Measurements from ENCODE around the gene PAPSS1.

The PAPSS1 gene

DNA sequence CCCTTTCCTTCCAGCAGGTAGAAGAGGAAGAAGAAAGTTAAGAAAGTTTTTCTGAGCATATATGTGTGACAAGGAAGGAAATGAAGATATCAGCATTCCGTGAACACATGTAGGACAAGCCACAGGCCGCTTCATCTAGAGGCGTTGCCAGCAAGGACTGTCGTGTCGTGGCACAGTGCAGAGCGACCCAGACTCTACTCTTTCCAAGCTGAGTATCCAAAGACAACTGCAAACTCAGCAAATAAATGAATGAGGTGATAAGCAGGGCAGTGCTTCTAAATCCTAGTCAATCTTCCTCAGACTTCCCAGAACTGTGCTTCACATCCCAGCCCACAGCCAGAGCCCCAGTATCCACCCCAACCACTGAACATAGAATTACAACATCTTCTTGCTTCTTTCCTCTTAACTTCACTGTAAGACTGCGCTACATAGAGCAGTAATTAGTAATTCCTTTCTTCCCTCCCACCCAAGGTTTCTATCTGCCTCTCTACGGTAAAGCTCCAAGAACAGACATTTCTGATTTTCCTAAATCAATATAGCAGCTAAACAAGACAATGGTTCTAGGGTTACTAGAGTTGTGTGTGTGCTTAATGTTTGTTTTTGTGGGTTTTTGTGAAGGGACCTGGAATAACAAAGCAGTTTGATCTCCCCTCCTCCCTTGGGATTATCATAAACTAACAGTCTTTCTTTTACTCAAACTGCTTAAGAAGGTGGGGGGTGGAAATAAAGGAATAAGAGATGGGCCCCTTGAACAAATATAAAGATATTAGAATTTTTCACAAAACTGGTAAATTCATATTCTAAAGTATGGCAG, 71.6 kb downstream of the PAPSS1 start:
- H3K27ac ChIP-seq (replicated peaks; ENCODE audit: low read length), result no peak overlapping the region
- no peak overlapping the region for H3K4me3 ChIP-seq (ENCODE audit: low read length in 2 of 2)
- H2AK5ac ChIP-seq (ENCODE audit: low read depth, low read length), result no peak overlapping the region
- peaks cover 15 to 35% of the 10 kb centered on the region in 2 donors for H3K36me3 ChIP-seq (replicated peaks in 1 of 2; ENCODE audit: control insufficient read depth in 2 of 2, insufficient read depth in 2 of 2, low read length in 2 of 2)
- H3K14ac ChIP-seq (ENCODE audit: low read length), result no peak overlapping the region
- no peak overlapping the region for H2BK120ac ChIP-seq (ENCODE audit: low read depth, low read length)
- WGBS, 2 donors (ENCODE audit: extremely low coverage in 2 of 2, insufficient read length in 2 of 2, insufficient replicate concordance in 1 of 2), result no CpG with 5 or more reads among the region's 8 CpGs
- H4K8ac ChIP-seq (ENCODE audit: low read depth, low read length), result no peak overlapping the region
- no peak overlapping the region for H2BK5ac ChIP-seq (ENCODE audit: low read length)
- H3K18ac ChIP-seq (ENCODE audit: low read length), result no peak overlapping the region
- H3K27me3 ChIP-seq (ENCODE audit: control insufficient read depth in 3 of 3, insufficient read depth in 3 of 3, low read depth in 1 of 3, low read length in 3 of 3), result no peaks in the 10 kb centered on the region
- H2BK15ac ChIP-seq (ENCODE audit: low read length), result no peak overlapping the region
- H3K79me1 ChIP-seq (ENCODE audit: low read depth, low read length), result no peaks in the 10 kb centered on the region
- no peak overlapping the region for H2BK12ac ChIP-seq (ENCODE audit: low read length)
- H3K4ac ChIP-seq (ENCODE audit: low read length), result no peak overlapping the region
- no peak for DNase-seq (ENCODE audit: low spot score)
- peaks cover 0 to 2% of the 10 kb centered on the region in 2 donors for H3K9me3 ChIP-seq (replicated peaks in 1 of 2; ENCODE audit: control insufficient read depth in 2 of 2, insufficient read depth in 1 of 2, low read depth in 1 of 2, low read length in 2 of 2)
- peaks cover 0 to 7% of the 10 kb centered on the region in 2 donors for H3K4me1 ChIP-seq (ENCODE audit: control insufficient read depth in 2 of 2, insufficient read depth in 1 of 2, low read depth in 1 of 2, low read length in 2 of 2)
- no peak overlapping the region for H3K9ac ChIP-seq (ENCODE audit: low read depth, low read length, poor library complexity)
- H3K4me2 ChIP-seq (ENCODE audit: insufficient read depth, low read length, poor library complexity, severe bottlenecking), result no peak overlapping the region
- no peak overlapping the region for H4K91ac ChIP-seq (ENCODE audit: low read depth, low read length, poor library complexity)
- H2AFZ ChIP-seq (ENCODE audit: low read length), result no peak overlapping the region
- H3K23ac ChIP-seq (ENCODE audit: low read depth, low read length, poor library complexity), result no peak overlapping the region

DNA sequence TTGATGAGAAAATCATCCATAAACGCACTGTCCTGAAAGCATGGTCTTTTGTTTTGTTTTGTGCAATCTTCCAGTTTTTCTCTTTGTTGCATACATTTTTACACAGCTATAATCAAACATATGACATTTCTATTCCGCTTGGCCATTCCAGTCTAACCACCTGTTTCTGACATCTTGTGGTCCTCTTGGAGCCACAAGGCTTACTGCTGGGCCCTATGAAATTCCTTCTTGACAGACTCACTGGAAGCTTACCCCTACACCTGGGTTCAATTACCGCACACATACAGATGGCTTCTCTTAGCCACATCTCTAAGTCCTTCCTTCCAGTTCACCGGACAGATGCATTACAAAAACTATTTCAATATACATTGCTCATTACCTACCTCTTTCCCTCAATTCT, 72.4 kb downstream of the PAPSS1 start:
- Histone ChIP-seq H3K79me1 (ENCODE audit: low read depth, low read length) (no peaks in the 10 kb centered on the region), H4K8ac (ENCODE audit: low read depth, low read length) (no peak overlapping the region), H3K23ac (ENCODE audit: low read depth, low read length, poor library complexity) (no peak overlapping the region), H3K4me1 (ENCODE audit: control insufficient read depth in 2 of 2, insufficient read depth in 1 of 2, low read depth in 1 of 2, low read length in 2 of 2) (peaks cover 0 to 7% of the 10 kb centered on the region in 2 donors), H3K4me3 (ENCODE audit: low read length in 2 of 2) (no peak overlapping the region), H3K14ac (ENCODE audit: low read length) (no peak overlapping the region), H4K91ac (ENCODE audit: low read depth, low read length, poor library complexity) (no peak overlapping the region), H3K36me3 (replicated peaks in 1 of 2; ENCODE audit: control insufficient read depth in 2 of 2, insufficient read depth in 2 of 2, low read length in 2 of 2) (peaks cover 18 to 35% of the 10 kb centered on the region in 2 donors), H2BK15ac (ENCODE audit: low read length) (no peak overlapping the region), H3K27ac (replicated peaks; ENCODE audit: low read length) (no peak overlapping the region), H3K9me3 (replicated peaks in 1 of 2; ENCODE audit: control insufficient read depth in 2 of 2, insufficient read depth in 1 of 2, low read depth in 1 of 2, low read length in 2 of 2) (peaks cover 0 to 2% of the 10 kb centered on the region in 2 donors), H2BK120ac (ENCODE audit: low read depth, low read length) (no peak overlapping the region), H2BK5ac (ENCODE audit: low read length) (no peak overlapping the region), H3K18ac (ENCODE audit: low read length) (no peak overlapping the region), H3K4me2 (ENCODE audit: insufficient read depth, low read length, poor library complexity, severe bottlenecking) (no peak overlapping the region), H3K27me3 (ENCODE audit: control insufficient read depth in 3 of 3, insufficient read depth in 3 of 3, low read depth in 1 of 3, low read length in 3 of 3) (no peaks in the 10 kb centered on the region), H3K9ac (ENCODE audit: low read depth, low read length, poor library complexity) (no peak overlapping the region), H2AK5ac (ENCODE audit: low read depth, low read length) (no peak overlapping the region), H2BK12ac (ENCODE audit: low read length) (no peak overlapping the region), H3K4ac (ENCODE audit: low read length) (no peak overlapping the region), H2AFZ (ENCODE audit: low read length) (no peak overlapping the region)
- no peak for DNase-seq (ENCODE audit: low spot score)
- WGBS, 2 donors (ENCODE audit: extremely low coverage in 2 of 2, insufficient read length in 2 of 2, insufficient replicate concordance in 1 of 2), result no CpG with 5 or more reads among the region's 4 CpGs

DNA sequence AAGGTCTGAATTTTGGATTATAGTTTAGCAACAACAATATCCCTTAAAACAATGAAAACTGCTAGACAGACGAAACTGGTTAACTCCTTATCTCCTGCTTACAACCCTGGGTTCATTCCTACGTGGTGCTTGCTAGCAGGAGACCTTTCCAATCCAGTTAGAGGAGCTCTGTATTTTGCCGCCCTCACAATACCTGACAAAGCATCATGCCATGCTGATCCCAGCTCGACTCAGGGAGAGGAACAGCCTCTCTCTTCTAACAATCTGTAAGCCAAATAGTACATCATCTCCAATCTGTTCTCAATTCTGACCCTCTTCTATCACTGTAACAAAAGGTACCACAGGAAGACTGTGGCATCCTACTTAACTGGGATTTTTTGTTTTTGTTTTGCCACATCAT, 74.4 kb downstream of the PAPSS1 start:
- Histone ChIP-seq H3K4me1 (ENCODE audit: control insufficient read depth in 2 of 2, insufficient read depth in 1 of 2, low read depth in 1 of 2, low read length in 2 of 2) (peaks cover 0 to 7% of the 10 kb centered on the region in 2 donors), H4K8ac (ENCODE audit: low read depth, low read length) (no peak overlapping the region), H2BK15ac (ENCODE audit: low read length) (no peak overlapping the region), H3K9me3 (replicated peaks in 1 of 2; ENCODE audit: control insufficient read depth in 2 of 2, insufficient read depth in 1 of 2, low read depth in 1 of 2, low read length in 2 of 2) (peaks cover 0 to 2% of the 10 kb centered on the region in 2 donors), H2BK12ac (ENCODE audit: low read length) (no peak overlapping the region), H3K4ac (ENCODE audit: low read length) (no peak overlapping the region), H2AFZ (ENCODE audit: low read length) (no peak overlapping the region), H2BK5ac (ENCODE audit: low read length) (no peak overlapping the region), H3K14ac (ENCODE audit: low read length) (no peak overlapping the region), H2BK120ac (ENCODE audit: low read depth, low read length) (no peak overlapping the region), H4K91ac (ENCODE audit: low read depth, low read length, poor library complexity) (no peak overlapping the region), H3K27ac (replicated peaks; ENCODE audit: low read length) (no peak overlapping the region), H3K23ac (ENCODE audit: low read depth, low read length, poor library complexity) (no peak overlapping the region), H3K9ac (ENCODE audit: low read depth, low read length, poor library complexity) (no peak overlapping the region), H3K27me3 (ENCODE audit: control insufficient read depth in 3 of 3, insufficient read depth in 3 of 3, low read depth in 1 of 3, low read length in 3 of 3) (no peaks in the 10 kb centered on the region), H3K18ac (ENCODE audit: low read length) (no peak overlapping the region), H3K36me3 (replicated peaks in 1 of 2; ENCODE audit: control insufficient read depth in 2 of 2, insufficient read depth in 2 of 2, low read length in 2 of 2) (peaks cover 14 to 22% of the 10 kb centered on the region in 2 donors), H3K4me2 (ENCODE audit: insufficient read depth, low read length, poor library complexity, severe bottlenecking) (no peak overlapping the region), H2AK5ac (ENCODE audit: low read depth, low read length) (no peak overlapping the region), H3K4me3 (ENCODE audit: low read length in 2 of 2) (no peak overlapping the region), H3K79me1 (ENCODE audit: low read depth, low read length) (no peaks in the 10 kb centered on the region)
- no CpG with 5 or more reads among the region's 4 CpGs for WGBS, 2 donors (ENCODE audit: extremely low coverage in 2 of 2, insufficient read length in 2 of 2, insufficient replicate concordance in 1 of 2)
- DNase-seq (ENCODE audit: low spot score), result no peak

DNA sequence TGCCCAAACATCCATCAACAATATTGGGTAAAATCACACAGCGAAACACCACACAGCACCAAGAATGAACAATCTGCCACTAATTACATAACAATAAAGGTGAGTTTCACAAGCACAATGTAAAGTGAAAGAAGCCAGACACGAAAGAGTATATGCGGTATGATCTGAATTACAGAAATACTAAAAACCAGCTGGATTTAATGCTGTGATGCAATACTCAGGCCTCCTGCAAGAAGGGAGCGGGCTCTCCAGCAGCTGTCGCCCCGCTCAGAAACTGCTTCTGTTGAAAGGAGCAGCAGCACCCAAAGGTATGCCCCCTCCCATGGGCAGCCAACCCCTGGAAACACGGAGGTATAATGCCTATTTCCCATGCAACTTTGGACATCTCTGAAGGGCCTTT, 77.0 kb downstream of the PAPSS1 start:
- no peak overlapping the region for H3K9ac ChIP-seq (ENCODE audit: low read depth, low read length, poor library complexity)
- peaks cover 14 to 22% of the 10 kb centered on the region in 2 donors for H3K36me3 ChIP-seq (replicated peaks in 1 of 2; ENCODE audit: control insufficient read depth in 2 of 2, insufficient read depth in 2 of 2, low read length in 2 of 2)
- H2BK120ac ChIP-seq (ENCODE audit: low read depth, low read length), result no peak overlapping the region
- no CpG with 5 or more reads among the region's 7 CpGs for WGBS, 2 donors (ENCODE audit: extremely low coverage in 2 of 2, insufficient read length in 2 of 2, insufficient replicate concordance in 1 of 2)
- no peak overlapping the region for H2BK12ac ChIP-seq (ENCODE audit: low read length)
- H3K27ac ChIP-seq (replicated peaks; ENCODE audit: low read length), result no peak overlapping the region
- no peak overlapping the region for H2BK5ac ChIP-seq (ENCODE audit: low read length)
- no peaks in the 10 kb centered on the region for H3K79me1 ChIP-seq (ENCODE audit: low read depth, low read length)
- no peak overlapping the region for H3K4me3 ChIP-seq (ENCODE audit: low read length in 2 of 2)
- H3K23ac ChIP-seq (ENCODE audit: low read depth, low read length, poor library complexity), result no peak overlapping the region
- H3K4ac ChIP-seq (ENCODE audit: low read length), result no peak overlapping the region
- H3K14ac ChIP-seq (ENCODE audit: low read length), result no peak overlapping the region
- H3K4me1 ChIP-seq (ENCODE audit: control insufficient read depth in 2 of 2, insufficient read depth in 1 of 2, low read depth in 1 of 2, low read length in 2 of 2), result peaks cover 0 to 4% of the 10 kb centered on the region in 2 donors
- no peak overlapping the region for H3K4me2 ChIP-seq (ENCODE audit: insufficient read depth, low read length, poor library complexity, severe bottlenecking)
- no peak for DNase-seq (ENCODE audit: low spot score)
- H3K18ac ChIP-seq (ENCODE audit: low read length), result no peak overlapping the region
- no peak overlapping the region for H4K91ac ChIP-seq (ENCODE audit: low read depth, low read length, poor library complexity)
- no peak overlapping the region for H4K8ac ChIP-seq (ENCODE audit: low read depth, low read length)
- H2AFZ ChIP-seq (ENCODE audit: low read length), result no peak overlapping the region
- no peaks in the 10 kb centered on the region for H3K27me3 ChIP-seq (ENCODE audit: control insufficient read depth in 3 of 3, insufficient read depth in 3 of 3, low read depth in 1 of 3, low read length in 3 of 3)
- H2AK5ac ChIP-seq (ENCODE audit: low read depth, low read length), result no peak overlapping the region
- H2BK15ac ChIP-seq (ENCODE audit: low read length), result no peak overlapping the region
- H3K9me3 ChIP-seq (replicated peaks in 1 of 2; ENCODE audit: control insufficient read depth in 2 of 2, insufficient read depth in 1 of 2, low read depth in 1 of 2, low read length in 2 of 2), result peaks cover 0 to 2% of the 10 kb centered on the region in 2 donors
